Right atrium auricular region (tissue), 2 donors: ENCODE results near the gene CDC42SE2. TPM values are rescaled to one million over a fixed set of nuclear protein-coding genes. Genes with fewer than 3 reads are reported as not detected.
"Not testable (repeated sequence)": the region's sequence is repeated elsewhere in the genome, so short reads cannot be mapped to it uniquely, and the experiment has no call there.

Experiments
- DNase-seq: peaks from one replicate; pipeline ENCODE4 v3.0.0-alpha.2; 2019; ENCODE audit warnings: low spot score
- H3K27ac ChIP-seq, 2 donors: fragments of 200-600 bp; sonication (generic); 1 replicate in 1 of 2; 2 replicates in 1 of 2; pipeline ENCODE4 v1.5.1; 2016 to 2019
- H3K27me3 ChIP-seq, 2 donors: fragments of 200-600 bp; sonication (generic); one replicate each; pipeline versions ENCODE4 v1.5.1 to v1.6.0; 2017 to 2019
- H3K36me3 ChIP-seq: fragments of 200-600 bp; sonication (generic); one replicate; pipeline ENCODE4 v1.5.1; 2016
- H3K4me1 ChIP-seq, 2 donors: fragments of 200-600 bp; sonication (generic); one replicate each; pipeline versions ENCODE4 v1.5.1 to v1.6.0; 2017 to 2019
- H3K4me3 ChIP-seq, 2 donors: fragments of 200-600 bp; sonication (generic); 1 replicate in 1 of 2; 2 replicates in 1 of 2; pipeline ENCODE4 v1.5.1; 2017 to 2019; ENCODE audit warnings: mild to moderate bottlenecking in 1 of 2, moderate library complexity in 1 of 2
- H3K9me3 ChIP-seq, 2 donors: fragments of 200-600 bp; sonication (generic); one replicate each; pipeline ENCODE4 v1.5.1; 2019
- total RNA-seq, 2 donors: library from RNA; depleted of rRNA; stranded (reverse); fragments of >200 nt; gene quantifications; one replicate each; pipeline ENCODE4 v1.1.0, GENCODE V29; 2016
- TF ChIP-seq, protein P1 (sequence below), 2 donors: fragments of 200-600 bp; sonication (generic); IDR thresholded peaks; one replicate each; pipeline ENCODE4 v1.5.1; 2019; ENCODE audit warnings: antibody characterized with exemption in 2 of 2

Gene CDC42SE2
- total RNA-seq, 2 donors from 2014 or later: 13.5 to 15.0 TPM

DNA sequence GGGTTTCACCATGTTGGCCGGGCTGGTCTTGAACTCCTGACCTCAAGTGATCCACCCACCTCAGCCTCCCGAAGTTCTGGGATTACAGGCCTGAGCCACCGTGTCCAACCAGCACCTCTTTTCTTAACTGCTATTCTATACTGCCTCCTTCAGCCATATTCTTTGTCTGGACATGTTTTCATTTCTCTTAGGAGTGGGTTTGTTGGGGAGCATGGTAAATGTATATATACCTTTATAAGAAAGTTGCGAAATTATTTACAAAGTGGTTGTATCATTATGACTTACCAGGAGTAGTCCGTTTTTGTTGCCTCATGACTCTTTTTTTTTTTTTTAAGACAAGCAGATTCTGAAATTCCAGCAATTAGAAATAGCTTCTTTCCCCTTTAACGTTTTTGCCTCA lies 38.7 kb downstream of the CDC42SE2 start:
- H3K27ac ChIP-seq: no peak overlapping the region
- DNase-seq: no peak
- H3K4me1 ChIP-seq: peaks cover 0 to 9% of the 10 kb centered on the region in 2 donors
- TF ChIP-seq, protein P1, sequence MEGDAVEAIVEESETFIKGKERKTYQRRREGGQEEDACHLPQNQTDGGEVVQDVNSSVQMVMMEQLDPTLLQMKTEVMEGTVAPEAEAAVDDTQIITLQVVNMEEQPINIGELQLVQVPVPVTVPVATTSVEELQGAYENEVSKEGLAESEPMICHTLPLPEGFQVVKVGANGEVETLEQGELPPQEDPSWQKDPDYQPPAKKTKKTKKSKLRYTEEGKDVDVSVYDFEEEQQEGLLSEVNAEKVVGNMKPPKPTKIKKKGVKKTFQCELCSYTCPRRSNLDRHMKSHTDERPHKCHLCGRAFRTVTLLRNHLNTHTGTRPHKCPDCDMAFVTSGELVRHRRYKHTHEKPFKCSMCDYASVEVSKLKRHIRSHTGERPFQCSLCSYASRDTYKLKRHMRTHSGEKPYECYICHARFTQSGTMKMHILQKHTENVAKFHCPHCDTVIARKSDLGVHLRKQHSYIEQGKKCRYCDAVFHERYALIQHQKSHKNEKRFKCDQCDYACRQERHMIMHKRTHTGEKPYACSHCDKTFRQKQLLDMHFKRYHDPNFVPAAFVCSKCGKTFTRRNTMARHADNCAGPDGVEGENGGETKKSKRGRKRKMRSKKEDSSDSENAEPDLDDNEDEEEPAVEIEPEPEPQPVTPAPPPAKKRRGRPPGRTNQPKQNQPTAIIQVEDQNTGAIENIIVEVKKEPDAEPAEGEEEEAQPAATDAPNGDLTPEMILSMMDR (IDR thresholded peaks at IDR 0.05): no peak
- H3K4me3 ChIP-seq: no peak overlapping the region
- H3K36me3 ChIP-seq: no peaks in the 10 kb centered on the region
- H3K27me3 ChIP-seq: no peaks in the 10 kb centered on the region
- no peaks in the 10 kb centered on the region for H3K9me3 ChIP-seq

- H3K27ac ChIP-seq: no peak overlapping the region
- H3K4me1 ChIP-seq: peaks cover 0 to 9% of the 10 kb centered on the region in 2 donors
- no peak for DNase-seq
- TF ChIP-seq, protein P1 (IDR thresholded peaks at IDR 0.05): no peak
- H3K36me3 ChIP-seq: no peaks in the 10 kb centered on the region
- no peaks in the 10 kb centered on the region for H3K9me3 ChIP-seq
- H3K4me3 ChIP-seq: no peak overlapping the region
- H3K27me3 ChIP-seq: no peaks in the 10 kb centered on the region
Measured at GRCh38 chr5:131303537-131303936, 39.7 kb downstream of the CDC42SE2 start.

- Histone ChIP-seq H3K4me1 (peaks cover 0 to 9% of the 10 kb centered on the region in 2 donors), H3K27ac (no peak overlapping the region), H3K4me3 (no peak overlapping the region), H3K27me3 (no peaks in the 10 kb centered on the region), H3K9me3 (no peaks in the 10 kb centered on the region), H3K36me3 (no peaks in the 10 kb centered on the region)
- DNase-seq: no peak
- TF ChIP-seq, protein P1 (IDR thresholded peaks at IDR 0.05): no peak
Measured at GRCh38 chr5:131304414-131304813, 40.6 kb downstream of the CDC42SE2 start.

- TF ChIP-seq, protein P1 (IDR thresholded peaks at IDR 0.05): no peak
- no peak for DNase-seq
- Histone ChIP-seq H3K36me3 (no peaks in the 10 kb centered on the region), H3K27ac (no peak overlapping the region), H3K9me3 (no peaks in the 10 kb centered on the region), H3K27me3 (no peaks in the 10 kb centered on the region), H3K4me1 (peaks cover 0 to 9% of the 10 kb centered on the region in 2 donors), H3K4me3 (no peak overlapping the region)
Measured at GRCh38 chr5:131305138-131305689, 41.4 kb downstream of the CDC42SE2 start.

DNA sequence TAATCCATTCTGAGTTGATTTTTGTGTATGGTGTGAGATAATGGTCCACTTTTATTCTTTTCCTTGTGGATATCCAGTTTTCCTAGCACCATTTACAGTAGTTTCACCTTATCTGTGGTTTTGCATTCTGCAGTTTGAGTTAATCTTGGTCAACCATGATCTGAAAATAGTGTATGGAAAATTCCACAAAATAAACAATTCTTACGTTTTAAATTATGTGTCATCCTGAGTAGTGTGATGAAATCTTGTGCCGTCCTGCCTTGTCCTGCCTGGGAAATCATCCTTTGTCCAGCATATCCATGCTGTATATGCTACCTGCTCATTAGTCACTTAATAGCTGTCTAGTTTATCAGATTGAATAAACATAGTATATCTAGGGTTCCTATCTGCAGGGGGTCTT lies 42.1 kb downstream of the CDC42SE2 start:
- H3K27me3 ChIP-seq: no peaks in the 10 kb centered on the region
- TF ChIP-seq, protein P1 (IDR thresholded peaks at IDR 0.05): no peak

DNA sequence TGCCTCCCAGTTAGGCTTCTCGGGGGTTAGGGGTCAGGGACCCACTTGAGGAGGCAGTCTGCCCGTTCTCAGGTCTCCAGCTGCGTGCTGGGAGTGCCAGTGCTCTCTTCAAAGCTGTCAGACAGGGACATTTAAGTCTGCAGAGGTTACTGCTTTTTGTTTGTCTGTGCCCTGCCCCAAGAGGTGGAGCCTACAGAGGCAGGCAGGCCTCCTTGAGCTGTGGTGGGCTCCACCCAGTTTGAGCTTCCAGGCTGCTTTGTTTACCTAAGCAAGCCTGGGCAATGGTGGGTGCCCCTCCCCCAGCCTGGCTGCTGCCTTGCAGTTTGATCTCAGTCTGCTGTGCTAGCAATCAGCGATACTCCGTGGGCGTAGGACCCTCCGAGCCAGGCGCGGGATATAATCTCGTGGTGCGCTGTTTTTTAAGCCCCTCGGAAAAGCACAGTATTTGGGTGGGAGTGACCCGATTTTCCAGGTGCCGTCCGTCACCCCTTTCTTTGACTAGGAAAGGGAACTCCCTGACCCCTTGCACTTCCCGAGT lies 48.5 kb downstream of the CDC42SE2 start:
- not testable (repeated sequence) for H3K4me1 ChIP-seq, H3K9me3 ChIP-seq, H3K4me3 ChIP-seq, H3K27me3 ChIP-seq, H3K27ac ChIP-seq, H3K36me3 ChIP-seq, DNase-seq

More for the DNA sequence above, 42.1 kb downstream of the CDC42SE2 start:
- Histone ChIP-seq H3K4me3 (no peak overlapping the region), H3K9me3 (no peaks in the 10 kb centered on the region), H3K27ac (no peak overlapping the region), H3K4me1 (peaks cover 0 to 9% of the 10 kb centered on the region in 2 donors), H3K36me3 (no peaks in the 10 kb centered on the region)
- DNase-seq: no peak
